HepG2 (cell line): Measurements from ENCODE around the gene ACAT2. TPM values are rescaled to one million over a fixed set of nuclear protein-coding genes. Genes with fewer than 3 reads are reported as not detected.

Source experiments
- BATF2 ChIP-seq: sonication (generic); formaldehyde crosslinking; IDR thresholded peaks from 2 replicates; pipeline ENCODE4 v1.8.0; 2022; ENCODE audit warnings: mild to moderate bottlenecking, missing genetic modification reagents, moderate library complexity
- BCL6 ChIP-seq: IDR thresholded peaks from 2 replicates; pipeline ENCODE4 v1.6.1; 2016; ENCODE audit warnings: missing genetic modification reagents, missing compliant biosample characterization
- CHD4 ChIP-seq: fragments of 200-600 bp; sonication (generic); IDR thresholded peaks from 2 replicates; pipeline ENCODE4 v1.7.0; 2017; ENCODE audit warnings: mild to moderate bottlenecking, low read length, borderline replicate concordance
- FOXJ3 ChIP-seq: sonication (generic); formaldehyde crosslinking; IDR thresholded peaks from 2 replicates; pipeline ENCODE4 v1.4.0; 2020; ENCODE audit warnings: missing genetic modification reagents, mild to moderate bottlenecking, borderline replicate concordance
- GTF2F1 ChIP-seq: fragments of 150-350 bp; IDR thresholded peaks from 2 replicates; pipeline ENCODE4 v1.6.1; 2014; ENCODE audit warnings: low read length
- IRF2 ChIP-seq: IDR thresholded peaks from 2 replicates; pipeline ENCODE4 v1.6.1; 2018; ENCODE audit warnings: missing genetic modification reagents, missing compliant biosample characterization
- MIER3 ChIP-seq: IDR thresholded peaks from 2 replicates; pipeline ENCODE4 v1.6.1; 2016; ENCODE audit warnings: missing compliant biosample characterization, borderline replicate concordance
- MYPOP ChIP-seq: sonication (generic); formaldehyde crosslinking; IDR thresholded peaks from 2 replicates; pipeline ENCODE4 v1.8.1; 2023; ENCODE audit warnings: mild to moderate bottlenecking, moderate library complexity, missing genetic modification reagents
- NR2F1 ChIP-seq, 2 experiments: fragments of 450-650 bp in 1 of 2; formaldehyde crosslinking in 1 of 2; IDR thresholded peaks; 2 replicates each; pipeline versions ENCODE4 v1.5.0 to v1.6.1; 2016 to 2020; ENCODE audit warnings: mild to moderate bottlenecking in 1 of 2, missing compliant biosample characterization in 1 of 2, missing genetic modification reagents in 1 of 2, moderate library complexity in 1 of 2
- SMC3 ChIP-seq: IDR thresholded peaks from 2 replicates; pipeline ENCODE4 v1.6.1; 2011; ENCODE audit warnings: low read length, improper control_type of control experiment
- SRF ChIP-seq: IDR thresholded peaks from 2 replicates; pipeline ENCODE4 v1.6.1; 2011; ENCODE audit warnings: mild to moderate bottlenecking, low read depth, low read length, moderate library complexity
- TAF15 ChIP-seq: fragments of 200-400 bp; formaldehyde crosslinking; IDR thresholded peaks from one replicate; pipeline ENCODE4 v1.6.1; 2018; ENCODE audit warnings: mild to moderate bottlenecking, low read depth, low read length; ENCODE audit not compliant: poor library complexity, severe bottlenecking
- TARDBP ChIP-seq: sonication (generic); formaldehyde crosslinking; IDR thresholded peaks from 2 replicates; pipeline ENCODE4 v1.8.0; 2022; ENCODE audit warnings: mild to moderate bottlenecking, missing genetic modification reagents
- TOE1 ChIP-seq: sonication (generic); formaldehyde crosslinking; IDR thresholded peaks from 2 replicates; pipeline ENCODE4 v1.4.0; 2020; ENCODE audit warnings: mild to moderate bottlenecking, missing genetic modification reagents
- ZNF12 ChIP-seq: sonication (generic); formaldehyde crosslinking; IDR thresholded peaks from 2 replicates; pipeline ENCODE4 v1.5.0; 2020; ENCODE audit warnings: missing genetic modification reagents
- ZNF530 ChIP-seq: sonication (generic); formaldehyde crosslinking; IDR thresholded peaks from 2 replicates; pipeline ENCODE4 v1.5.0; 2020; ENCODE audit warnings: low read depth, mild to moderate bottlenecking, missing genetic modification reagents
- ZNF552 ChIP-seq: sonication (generic); formaldehyde crosslinking; IDR thresholded peaks from 2 replicates; pipeline ENCODE4 v1.9.0; 2022; ENCODE audit warnings: missing genetic modification reagents, mild to moderate bottlenecking, borderline replicate concordance
- ZNF564 ChIP-seq: sonication (generic); formaldehyde crosslinking; IDR thresholded peaks from 2 replicates; pipeline ENCODE4 v1.8.1; 2023; ENCODE audit warnings: mild to moderate bottlenecking, missing genetic modification reagents
- polyA plus RNA-seq, 8 experiments: library from polyadenylated mRNA; depleted of rRNA in 3 of 8; stranded (reverse) in 7 of 8; unstranded in 1 of 8; fragments of >200 nt; fragmentation: Illumina TruSeq in 4 of 8; extraction: Trizol in 4 of 8; gene quantifications; 2 replicates each; pipeline versions ENCODE4 v1.2.1 to v1.2.3, GENCODE V29; 2011 to 2016; ENCODE audit warnings: low read depth in 4 of 8, missing spikeins in 1 of 8, mixed read lengths in 1 of 8; ENCODE audit not compliant: insufficient read depth in 1 of 8
- total RNA-seq, 5 experiments: library from RNA; depleted of rRNA; stranded (reverse); fragments of >200 nt; fragmentation: Illumina TruSeq; extraction: Trizol; gene quantifications; 2 replicates each; pipeline ENCODE4 v1.2.3, GENCODE V29; 2016; ENCODE audit warnings: low read depth in 1 of 5
- TF ChIP-seq, protein P1 (sequence below), 2 experiments: sonication (generic) in 1 of 2; formaldehyde crosslinking in 1 of 2; IDR thresholded peaks; 2 replicates each; pipeline versions ENCODE4 v1.5.1 to v1.6.1; 2011 to 2020; ENCODE audit warnings: borderline replicate concordance in 1 of 2, low read depth in 1 of 2, low read length in 1 of 2, mild to moderate bottlenecking in 1 of 2, missing genetic modification reagents in 1 of 2, moderate library complexity in 1 of 2
- TF ChIP-seq, protein P2 (sequence below): sonication (generic); formaldehyde crosslinking; IDR thresholded peaks from 2 replicates; pipeline ENCODE4 v1.5.0; 2020; ENCODE audit warnings: mild to moderate bottlenecking, missing genetic modification reagents
- TF ChIP-seq, protein P3 (sequence below): IDR thresholded peaks from 2 replicates; pipeline ENCODE4 v1.6.1; 2016; ENCODE audit warnings: missing genetic modification reagents, missing compliant biosample characterization
- TF ChIP-seq, protein P4 (sequence below): sonication (generic); formaldehyde crosslinking; IDR thresholded peaks from 2 replicates; pipeline ENCODE4 v1.8.1; 2023; ENCODE audit warnings: mild to moderate bottlenecking, missing genetic modification reagents, borderline replicate concordance

Gene ACAT2
- total and polyA plus RNA-seq, 2 of the 13 experiments (the other 11 are each of a cell fraction or from before 2014, with no cell fraction given) = 121 to 534 TPM

GRCh38 chr6:159761873-159762680, at the start of gene ACAT2 (continued):
- TF ChIP-seq ZNF564 (CRISPR knock-in tag) (peak; percentile 62; the same call in 1 of the 2 replicates), BATF2 (CRISPR knock-in tag) (0 out of 2 replicates have a peak, but pooled peaks have one; percentile 19), GTF2F1 (no peak), ZNF12 (CRISPR knock-in tag) (peak; percentile 67), MIER3 (CRISPR knock-in tag) (peak; percentile 57; the same call in 1 of the 2 replicates), TOE1 (CRISPR knock-in tag) (peak; percentile 46), CHD4 (no peak; the same call in 1 of the 2 replicates), NR2F1 (CRISPR knock-in tag; IDR thresholded peaks at IDR 0.05) (no peak), ZNF530 (no peak), TAF15 (peak; percentile 84), SRF (no peak; the same call in 1 of the 2 replicates), ZNF552 (peak; percentile 18; the same call in 1 of the 2 replicates), SMC3 (no peak), TARDBP (CRISPR knock-in tag) (peak; percentile 62), FOXJ3 (CRISPR knock-in tag) (peak; percentile 81; the same call in 1 of the 2 replicates), IRF2 (CRISPR knock-in tag) (peak; percentile 29; the same call in 1 of the 2 replicates), MYPOP (CRISPR knock-in tag) (peak; percentile 69; the same call in 1 of the 2 replicates), BCL6 (CRISPR knock-in tag) (no peak)
- TF ChIP-seq, protein P1, sequence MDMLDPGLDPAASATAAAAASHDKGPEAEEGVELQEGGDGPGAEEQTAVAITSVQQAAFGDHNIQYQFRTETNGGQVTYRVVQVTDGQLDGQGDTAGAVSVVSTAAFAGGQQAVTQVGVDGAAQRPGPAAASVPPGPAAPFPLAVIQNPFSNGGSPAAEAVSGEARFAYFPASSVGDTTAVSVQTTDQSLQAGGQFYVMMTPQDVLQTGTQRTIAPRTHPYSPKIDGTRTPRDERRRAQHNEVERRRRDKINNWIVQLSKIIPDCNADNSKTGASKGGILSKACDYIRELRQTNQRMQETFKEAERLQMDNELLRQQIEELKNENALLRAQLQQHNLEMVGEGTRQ (IDR thresholded peaks at IDR 0.05; ENCODE audit: low read depth, low read length) = no peak
- TF ChIP-seq, protein P1 (CRISPR knock-in tag; IDR thresholded peaks at IDR 0.05; ENCODE audit: borderline replicate concordance) = no peak
- TF ChIP-seq, protein P2, sequence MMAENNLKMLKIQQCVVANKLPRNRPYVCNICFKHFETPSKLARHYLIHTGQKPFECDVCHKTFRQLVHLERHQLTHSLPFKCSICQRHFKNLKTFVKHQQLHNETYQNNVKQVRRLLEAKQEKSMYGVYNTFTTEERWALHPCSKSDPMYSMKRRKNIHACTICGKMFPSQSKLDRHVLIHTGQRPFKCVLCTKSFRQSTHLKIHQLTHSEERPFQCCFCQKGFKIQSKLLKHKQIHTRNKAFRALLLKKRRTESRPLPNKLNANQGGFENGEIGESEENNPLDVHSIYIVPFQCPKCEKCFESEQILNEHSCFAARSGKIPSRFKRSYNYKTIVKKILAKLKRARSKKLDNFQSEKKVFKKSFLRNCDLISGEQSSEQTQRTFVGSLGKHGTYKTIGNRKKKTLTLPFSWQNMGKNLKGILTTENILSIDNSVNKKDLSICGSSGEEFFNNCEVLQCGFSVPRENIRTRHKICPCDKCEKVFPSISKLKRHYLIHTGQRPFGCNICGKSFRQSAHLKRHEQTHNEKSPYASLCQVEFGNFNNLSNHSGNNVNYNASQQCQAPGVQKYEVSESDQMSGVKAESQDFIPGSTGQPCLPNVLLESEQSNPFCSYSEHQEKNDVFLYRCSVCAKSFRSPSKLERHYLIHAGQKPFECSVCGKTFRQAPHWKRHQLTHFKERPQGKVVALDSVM (CRISPR knock-in tag) = peak; percentile 11; the same call in 1 of the 2 replicates
- TF ChIP-seq, protein P3, sequence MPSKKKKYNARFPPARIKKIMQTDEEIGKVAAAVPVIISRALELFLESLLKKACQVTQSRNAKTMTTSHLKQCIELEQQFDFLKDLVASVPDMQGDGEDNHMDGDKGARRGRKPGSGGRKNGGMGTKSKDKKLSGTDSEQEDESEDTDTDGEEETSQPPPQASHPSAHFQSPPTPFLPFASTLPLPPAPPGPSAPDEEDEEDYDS (CRISPR knock-in tag) = peak; percentile 89
- TF ChIP-seq, protein P4, sequence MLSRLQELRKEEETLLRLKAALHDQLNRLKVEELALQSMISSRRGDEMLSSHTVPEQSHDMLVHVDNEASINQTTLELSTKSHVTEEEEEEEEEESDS (CRISPR knock-in tag) = peak; percentile 70; the same call in 1 of the 2 replicates
